Measurements from ENCODE around the gene PLEKHO2. TPM values are rescaled to one million over a fixed set of nuclear protein-coding genes. Genes with fewer than 3 reads are reported as not detected.

PLEKHO2 gene
- total RNA-seq, 1 donor from 2014 or later: 4.2 TPM

DNA sequence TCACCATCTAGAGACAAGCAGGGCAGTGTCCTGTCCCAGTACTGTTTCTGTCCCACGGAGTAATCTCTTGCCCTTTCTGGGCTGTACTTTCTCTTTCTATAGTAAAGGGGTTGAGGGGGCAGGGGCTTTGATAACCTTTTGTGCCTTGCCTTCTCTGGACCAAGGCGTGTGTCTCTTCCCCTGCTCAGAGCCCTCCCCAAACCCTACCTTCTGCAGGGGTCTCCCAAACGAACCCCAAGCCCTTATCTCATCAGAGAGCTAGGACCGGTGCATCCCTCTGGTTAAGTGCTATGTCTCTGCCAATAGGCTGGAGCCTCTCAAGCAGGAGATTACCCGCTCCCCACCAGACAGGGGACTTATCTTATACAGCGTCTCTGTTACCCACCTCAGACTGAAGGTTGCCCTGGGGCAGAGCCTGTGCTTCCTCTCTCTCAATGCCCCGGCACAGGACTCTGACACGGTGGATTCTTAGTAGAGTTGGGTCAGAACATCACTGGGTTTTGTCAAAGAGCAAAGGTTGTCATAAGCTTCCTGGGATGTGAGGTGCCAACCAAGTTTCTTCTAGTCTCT lies 2.9 kb downstream of the PLEKHO2 start:
- FAIRE-seq: no peak
- TF ChIP-seq CTCF (IDR thresholded peaks at IDR 0.05; ENCODE audit: insufficient read depth, low read length, severe bottlenecking): no peak
- Histone ChIP-seq H3K27me3 (ENCODE audit: control insufficient read depth, insufficient read depth, low read length) (no peaks in the 10 kb centered on the region), H3K36me3 (ENCODE audit: control insufficient read depth, insufficient read depth, low read length) (no peaks in the 10 kb centered on the region), H3K4me3 (ENCODE audit: low read depth, low read length) (no peak overlapping the region)
- DNase-seq (ENCODE audit: low read depth): no peak

DNA sequence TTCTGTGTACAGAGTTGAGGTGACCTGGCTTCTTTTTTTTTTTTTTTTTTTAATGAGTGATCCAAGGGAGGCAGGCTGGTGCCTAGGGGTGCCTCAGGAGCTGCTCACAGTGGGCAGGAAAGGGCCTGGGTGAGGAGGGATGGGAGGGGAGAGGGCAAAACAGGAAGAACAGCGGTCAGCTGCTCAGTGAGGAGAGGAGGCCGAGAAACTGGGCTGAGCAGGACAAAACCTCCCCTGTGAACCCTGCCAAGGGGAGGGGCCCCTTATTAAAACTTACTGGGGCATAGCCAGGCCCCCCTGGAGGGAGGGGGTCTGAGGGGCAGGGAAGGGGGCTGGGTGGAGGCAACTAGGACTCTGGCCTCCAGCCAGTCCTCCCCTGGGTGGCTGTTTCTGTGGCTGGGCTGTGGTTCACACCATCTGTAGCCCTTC lies 3.5 kb downstream of the PLEKHO2 start:
- DNase-seq (ENCODE audit: low read depth) (no peak), FAIRE-seq (no peak)
- no peak for TF ChIP-seq CTCF (IDR thresholded peaks at IDR 0.05; ENCODE audit: insufficient read depth, low read length, severe bottlenecking)
- Histone ChIP-seq H3K36me3 (ENCODE audit: control insufficient read depth, insufficient read depth, low read length) (no peaks in the 10 kb centered on the region), H3K27me3 (ENCODE audit: control insufficient read depth, insufficient read depth, low read length) (no peaks in the 10 kb centered on the region), H3K4me3 (ENCODE audit: low read depth, low read length) (no peak overlapping the region)

DNA sequence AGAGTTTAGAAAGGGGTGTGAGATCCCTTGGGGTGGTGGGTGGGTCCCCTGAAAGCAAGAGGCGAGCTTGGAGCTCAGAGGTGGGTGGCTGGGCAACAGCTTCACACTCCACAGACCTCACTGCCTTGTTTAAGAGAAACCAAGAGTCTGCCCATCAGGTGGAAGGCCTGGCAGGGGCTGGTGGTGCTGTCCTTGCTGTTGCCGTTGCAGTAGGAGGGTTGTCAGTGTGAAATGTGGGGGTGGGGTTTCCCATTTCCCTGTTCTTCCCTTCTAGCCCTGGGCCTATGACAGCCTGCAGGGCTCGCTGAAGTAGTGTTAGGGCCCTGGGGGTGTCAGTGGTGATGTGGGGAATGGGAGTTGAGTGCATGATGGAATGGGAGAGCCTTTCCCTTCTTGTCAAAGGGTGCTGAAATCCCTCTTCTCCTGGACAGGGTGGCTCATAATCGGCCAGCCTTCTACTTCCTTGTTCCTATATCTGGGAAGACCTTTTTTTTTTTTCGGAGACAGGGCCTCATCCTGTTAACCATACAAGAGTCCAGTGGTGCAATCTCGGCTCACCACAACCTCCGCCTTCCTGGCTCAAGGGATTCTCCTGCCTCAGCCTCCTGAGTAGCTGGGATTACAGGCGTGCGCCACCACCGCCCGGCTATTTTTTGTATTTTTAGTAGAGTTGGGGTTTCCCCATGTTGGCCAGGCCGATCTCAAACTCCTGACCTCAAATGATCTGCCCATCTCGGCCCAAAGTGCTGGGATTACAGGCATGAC lies 4.3 kb downstream of the PLEKHO2 start:
- TF ChIP-seq CTCF (IDR thresholded peaks at IDR 0.05; ENCODE audit: insufficient read depth, low read length, severe bottlenecking): no peak
- no peak for FAIRE-seq
- no peaks in the 10 kb centered on the region for H3K27me3 ChIP-seq (ENCODE audit: control insufficient read depth, insufficient read depth, low read length)
- H3K36me3 ChIP-seq (ENCODE audit: control insufficient read depth, insufficient read depth, low read length): no peaks in the 10 kb centered on the region
- no peak overlapping the region for H3K4me3 ChIP-seq (ENCODE audit: low read depth, low read length)
- DNase-seq (ENCODE audit: low read depth): no peak

DNA sequence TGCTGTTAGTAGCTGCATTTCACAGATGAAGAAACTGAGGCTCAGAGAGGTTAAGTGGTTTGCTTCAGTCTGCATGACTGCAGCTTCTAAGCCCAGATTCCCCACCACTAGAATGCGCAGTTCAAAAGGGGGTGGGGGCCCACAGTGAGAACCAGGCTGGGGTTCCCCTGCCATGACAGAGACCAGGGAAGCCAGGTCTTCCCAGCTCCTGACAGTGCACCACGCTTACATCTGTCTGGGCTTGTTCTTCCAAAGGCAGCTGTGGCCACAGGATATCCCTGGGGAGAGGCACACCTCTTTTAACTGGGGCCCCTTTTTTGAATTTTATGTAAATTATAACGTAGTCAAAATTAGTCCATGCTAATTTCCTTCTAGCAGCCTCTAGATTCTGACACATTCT lies 5.3 kb downstream of the PLEKHO2 start:
- Histone ChIP-seq H3K27me3 (ENCODE audit: control insufficient read depth, insufficient read depth, low read length) (no peaks in the 10 kb centered on the region), H3K36me3 (ENCODE audit: control insufficient read depth, insufficient read depth, low read length) (no peaks in the 10 kb centered on the region), H3K4me3 (ENCODE audit: low read depth, low read length) (no peak overlapping the region)
- TF ChIP-seq CTCF (IDR thresholded peaks at IDR 0.05; ENCODE audit: insufficient read depth, low read length, severe bottlenecking): no peak
- FAIRE-seq (no peak), DNase-seq (ENCODE audit: low read depth) (peak; percentile 51)

- no peaks in the 10 kb centered on the region for H3K36me3 ChIP-seq (ENCODE audit: control insufficient read depth, insufficient read depth, low read length)
- H3K27me3 ChIP-seq (ENCODE audit: control insufficient read depth, insufficient read depth, low read length): no peaks in the 10 kb centered on the region
- FAIRE-seq (no peak), DNase-seq (ENCODE audit: low read depth) (no peak)
- TF ChIP-seq CTCF (IDR thresholded peaks at IDR 0.05; ENCODE audit: insufficient read depth, low read length, severe bottlenecking): no peak
- H3K4me3 ChIP-seq (ENCODE audit: low read depth, low read length): no peak overlapping the region
These were observed 5.7 kb downstream of the PLEKHO2 start for GRCh38 chr15:64847448-64847847.

Measured in bronchial epithelial cell (primary cell).